Kidney (tissue), 14 donors: ENCODE data around the gene ATP8B2. TPM values are rescaled to one million over a fixed set of nuclear protein-coding genes. Genes with fewer than 3 reads are reported as not detected.

Experiments
- DNase-seq, 5 donors: peaks; one replicate each; pipeline ENCODE4 v3.0.0-alpha.2; 2013 to 2020
- FAIRE-seq: peaks from 2 replicates; lab custom pipeline; 2012; peaks lifted over from hg19 to GRCh38; lab: Jason Lieb, UNC
- H3K27ac ChIP-seq, 2 donors: one replicate each; pipeline ENCODE4 v1.7.0; 2013; ENCODE audit warnings: low read depth in 2 of 2, low read length in 2 of 2, inconsistent platforms in 1 of 2
- H3K27me3 ChIP-seq: one replicate; pipeline ENCODE4 v1.7.1; 2013; ENCODE audit warnings: low read length, inconsistent platforms; ENCODE audit not compliant: control insufficient read depth, insufficient read depth
- H3K36me3 ChIP-seq, 3 donors: one replicate each; pipeline versions ENCODE4 v1.7.0 to v1.7.1; 2013; ENCODE audit warnings: low read length in 3 of 3, control low read depth in 1 of 3, inconsistent platforms in 1 of 3; ENCODE audit not compliant: insufficient read depth in 3 of 3, control insufficient read depth in 2 of 3
- H3K4me1 ChIP-seq, 3 donors: one replicate each; pipeline versions ENCODE4 v1.7.0 to v1.7.1; 2013; ENCODE audit warnings: low read length in 3 of 3, inconsistent platforms in 1 of 3, low read depth in 1 of 3; ENCODE audit not compliant: control insufficient read depth in 2 of 3, insufficient read depth in 2 of 3
- H3K4me3 ChIP-seq, 3 donors: one replicate each; pipeline versions ENCODE4 v1.7.0 to v1.8.1; 2013; ENCODE audit warnings: low read length in 3 of 3, control low read depth in 1 of 3, inconsistent platforms in 1 of 3
- H3K9ac ChIP-seq, 3 donors: one replicate each; pipeline versions ENCODE4 v1.7.0 to v1.7.1; 2013; ENCODE audit warnings: low read length in 3 of 3, control low read depth in 1 of 3, inconsistent platforms in 1 of 3
- H3K9me3 ChIP-seq, 3 donors: one replicate each; pipeline versions ENCODE4 v1.7.0 to v1.7.1; 2013; ENCODE audit warnings: low read length in 3 of 3, control low read depth in 1 of 3, inconsistent platforms in 1 of 3; ENCODE audit not compliant: control insufficient read depth in 2 of 3, insufficient read depth in 1 of 3
- intact Hi-C: fragments of 100-400 bp; cut with DNase I; formaldehyde crosslinking; loops from one replicate; pipeline ENCODE4 v1.11.1; 2022
- polyA plus RNA-seq: library from polyadenylated mRNA; stranded (reverse); fragments of 350-450 nt; fragmentation: Illumina TruSeq; extraction: RNeasy Lipid Tissue Mini Kit (QIAGEN cat#74804); gene quantifications from one replicate; pipeline ENCODE4 v1.2.3, GENCODE V29; 2014; ENCODE audit warnings: low read depth, low replicate concordance; ENCODE audit not compliant: insufficient read depth
- total RNA-seq: library from RNA; stranded (reverse); fragmentation: NEBNext Ultra II Directional; extraction: Animal tissue kit (Norgen Biotek cat#: 25700); gene quantifications from one replicate; pipeline ENCODE4 v1.2.1, GENCODE V29; 2021
- TF ChIP-seq, protein P1 (sequence below): IDR thresholded peaks from 3 replicates; pipeline ENCODE4 v1.5.1; 2012; ENCODE audit warnings: mild to moderate bottlenecking, moderate library complexity, borderline replicate concordance; ENCODE audit not compliant: insufficient read depth; ENCODE audit errors: extremely low read depth
- donor health status: control.
- donor health status: control.
- donor health status: control.
- donor health status: control.
- donor health status: control.
- donor health status: DM: yes; HTN: yes; CAD: no.
- donor health status: Normal renal cell carcinoma (clear cell type).

The ATP8B2 gene
- total and polyA plus RNA-seq, 2 donors from 2014 or later: 6.2 to 40.9 TPM

DNA sequence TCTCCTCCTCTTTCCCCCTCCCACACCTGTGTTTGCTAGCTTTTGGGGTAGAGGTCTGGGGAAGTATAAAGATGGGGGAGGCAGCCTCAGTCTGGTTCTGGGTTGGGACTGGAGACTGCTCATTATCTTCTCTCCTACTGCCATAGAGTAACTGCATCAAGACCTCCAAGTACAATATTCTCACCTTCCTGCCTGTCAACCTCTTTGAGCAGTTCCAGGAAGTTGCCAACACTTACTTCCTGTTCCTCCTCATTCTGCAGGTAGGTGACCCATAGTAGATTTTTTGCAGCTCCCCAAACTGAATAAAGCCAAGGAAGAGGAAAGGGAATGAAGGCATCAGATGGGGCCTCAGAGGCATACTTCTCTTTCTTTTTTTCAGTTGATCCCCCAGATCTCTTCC, 5.3 kb downstream of the ATP8B2 start:
- intact Hi-C loops: no loop called here
- DNase-seq (no peak), FAIRE-seq (no peak)

GRCh38 chr1:154334079-154335024, 9.0 kb downstream of the ATP8B2 start:
- no peak for DNase-seq
- Histone ChIP-seq H3K4me1 (no peaks in the 10 kb centered on the region), H3K9ac (no peak overlapping the region), H3K9me3 (no peaks in the 10 kb centered on the region), H3K36me3 (peaks cover 0 to 5% (median 0%) of the 10 kb centered on the region in 3 donors), H3K4me3 (no peak overlapping the region), H3K27ac (no peak overlapping the region), H3K27me3 (no peaks in the 10 kb centered on the region)
- TF ChIP-seq, protein P1, sequence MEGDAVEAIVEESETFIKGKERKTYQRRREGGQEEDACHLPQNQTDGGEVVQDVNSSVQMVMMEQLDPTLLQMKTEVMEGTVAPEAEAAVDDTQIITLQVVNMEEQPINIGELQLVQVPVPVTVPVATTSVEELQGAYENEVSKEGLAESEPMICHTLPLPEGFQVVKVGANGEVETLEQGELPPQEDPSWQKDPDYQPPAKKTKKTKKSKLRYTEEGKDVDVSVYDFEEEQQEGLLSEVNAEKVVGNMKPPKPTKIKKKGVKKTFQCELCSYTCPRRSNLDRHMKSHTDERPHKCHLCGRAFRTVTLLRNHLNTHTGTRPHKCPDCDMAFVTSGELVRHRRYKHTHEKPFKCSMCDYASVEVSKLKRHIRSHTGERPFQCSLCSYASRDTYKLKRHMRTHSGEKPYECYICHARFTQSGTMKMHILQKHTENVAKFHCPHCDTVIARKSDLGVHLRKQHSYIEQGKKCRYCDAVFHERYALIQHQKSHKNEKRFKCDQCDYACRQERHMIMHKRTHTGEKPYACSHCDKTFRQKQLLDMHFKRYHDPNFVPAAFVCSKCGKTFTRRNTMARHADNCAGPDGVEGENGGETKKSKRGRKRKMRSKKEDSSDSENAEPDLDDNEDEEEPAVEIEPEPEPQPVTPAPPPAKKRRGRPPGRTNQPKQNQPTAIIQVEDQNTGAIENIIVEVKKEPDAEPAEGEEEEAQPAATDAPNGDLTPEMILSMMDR: no peak
- intact Hi-C loops: no loop called here
- no peak for FAIRE-seq

More for the DNA sequence above, 5.3 kb downstream of the ATP8B2 start:
- no peaks in the 10 kb centered on the region for H3K27me3 ChIP-seq
- TF ChIP-seq, protein P1: no peak
- peaks cover 3 to 24% (median 5%) of the 10 kb centered on the region in 3 donors for H3K4me1 ChIP-seq
- no peak overlapping the region for H3K27ac ChIP-seq
- no peak overlapping the region for H3K4me3 ChIP-seq
- no peak overlapping the region for H3K9ac ChIP-seq
- H3K36me3 ChIP-seq: no peaks in the 10 kb centered on the region
- no peaks in the 10 kb centered on the region for H3K9me3 ChIP-seq

DNA sequence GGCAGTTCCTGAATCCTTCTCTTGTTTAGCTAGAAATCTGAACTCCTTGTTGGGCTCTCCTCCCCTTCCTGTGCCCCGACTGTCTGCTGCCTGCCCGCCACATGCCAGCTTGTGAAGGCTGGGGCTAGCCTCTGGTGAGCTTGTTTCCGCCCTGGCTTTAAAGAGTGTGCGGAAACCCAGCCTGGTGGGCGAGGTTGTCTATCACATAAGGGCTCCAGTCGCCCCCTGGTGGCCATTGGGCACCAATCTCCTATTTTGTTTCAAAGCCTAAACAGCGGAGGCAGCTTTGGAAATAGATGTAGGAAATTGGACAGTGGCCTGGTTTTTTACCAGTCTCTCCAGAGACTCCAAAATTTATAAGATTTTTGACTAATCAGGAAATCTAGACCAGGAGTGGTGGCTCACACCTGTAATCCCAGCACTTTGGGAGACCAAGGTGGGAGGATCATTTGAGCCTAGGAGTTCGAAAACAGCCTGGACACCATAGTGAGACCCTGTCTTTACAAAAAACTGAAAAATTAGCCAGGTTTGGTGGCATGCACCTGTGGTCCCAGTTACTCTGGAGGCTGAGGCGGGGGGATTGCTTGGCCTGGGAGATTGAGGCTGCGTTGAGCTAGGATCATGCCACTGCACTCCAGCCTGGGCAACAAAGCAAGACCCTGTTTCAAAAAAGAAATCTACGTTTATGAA, 9.8 kb downstream of the ATP8B2 start:
- H3K27me3 ChIP-seq: no peaks in the 10 kb centered on the region
- H3K36me3 ChIP-seq: peaks cover 0 to 5% (median 0%) of the 10 kb centered on the region in 3 donors
- TF ChIP-seq, protein P1: peak; percentile 73
- peak; percentile 83 to 93 (median 90) for DNase-seq
- intact Hi-C loops: no loop called here
- H3K9ac ChIP-seq: no peak overlapping the region
- H3K4me3 ChIP-seq: no peak overlapping the region
- no peak for FAIRE-seq
- H3K4me1 ChIP-seq: no peaks in the 10 kb centered on the region
- H3K9me3 ChIP-seq: no peaks in the 10 kb centered on the region
- H3K27ac ChIP-seq: no peak overlapping the region
